GM06990 (cell line): ENCODE results near the gene AKR1D1.
A peak's percentile ranks its signal among the peaks of the same experiment; 100 is the strongest.
"Not testable (repeated sequence)": the region's sequence is repeated elsewhere in the genome, so short reads cannot be mapped to it uniquely, and the experiment has no call there.

Source experiments
- DNase-seq: peaks from one replicate; pipeline ENCODE4 v3.0.0-alpha.2; 2011; ENCODE audit not compliant: insufficient read length; ENCODE audit errors: extremely low read depth
- H3K27me3 ChIP-seq: replicated peaks from 2 replicates; pipeline ENCODE4 v1.6.0; 2011; ENCODE audit warnings: low read length; ENCODE audit not compliant: control insufficient read depth, insufficient read depth
- H3K36me3 ChIP-seq: 2 replicates; pipeline ENCODE4 v1.5.1; 2011; ENCODE audit warnings: low read length; ENCODE audit not compliant: control insufficient read depth, insufficient read depth
- H3K4me3 ChIP-seq: replicated peaks from 2 replicates; pipeline ENCODE4 v1.5.1; 2011; ENCODE audit warnings: low read depth, mild to moderate bottlenecking, control low read depth, low read length
- TF ChIP-seq, protein P1 (sequence below): IDR thresholded peaks from 2 replicates; pipeline ENCODE4 v1.5.1; 2011; ENCODE audit warnings: low read length, control low read depth, mild to moderate bottlenecking, inconsistent platforms; ENCODE audit not compliant: insufficient read depth, poor library complexity, severe bottlenecking

Gene AKR1D1

DNA sequence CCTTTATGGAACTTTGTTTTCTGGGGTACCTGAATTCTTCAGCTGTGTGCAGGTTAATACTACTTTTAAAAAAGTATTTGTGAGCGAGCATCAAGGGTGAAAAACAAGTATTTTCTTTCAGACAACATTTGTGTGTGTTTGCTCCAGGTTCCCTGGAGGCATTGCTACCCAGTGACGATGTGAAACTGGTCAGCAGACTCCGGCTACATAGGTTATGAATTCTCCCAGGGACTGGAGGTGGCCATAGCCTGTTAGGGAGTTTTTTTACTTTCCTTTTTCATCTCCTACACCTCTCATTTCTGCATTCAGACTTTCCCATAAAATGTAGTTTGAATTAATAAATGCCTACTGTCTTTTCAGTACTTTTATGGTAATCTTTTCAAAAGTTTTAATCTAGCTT lies 7.6 kb downstream of the AKR1D1 start:
- TF ChIP-seq, protein P1, sequence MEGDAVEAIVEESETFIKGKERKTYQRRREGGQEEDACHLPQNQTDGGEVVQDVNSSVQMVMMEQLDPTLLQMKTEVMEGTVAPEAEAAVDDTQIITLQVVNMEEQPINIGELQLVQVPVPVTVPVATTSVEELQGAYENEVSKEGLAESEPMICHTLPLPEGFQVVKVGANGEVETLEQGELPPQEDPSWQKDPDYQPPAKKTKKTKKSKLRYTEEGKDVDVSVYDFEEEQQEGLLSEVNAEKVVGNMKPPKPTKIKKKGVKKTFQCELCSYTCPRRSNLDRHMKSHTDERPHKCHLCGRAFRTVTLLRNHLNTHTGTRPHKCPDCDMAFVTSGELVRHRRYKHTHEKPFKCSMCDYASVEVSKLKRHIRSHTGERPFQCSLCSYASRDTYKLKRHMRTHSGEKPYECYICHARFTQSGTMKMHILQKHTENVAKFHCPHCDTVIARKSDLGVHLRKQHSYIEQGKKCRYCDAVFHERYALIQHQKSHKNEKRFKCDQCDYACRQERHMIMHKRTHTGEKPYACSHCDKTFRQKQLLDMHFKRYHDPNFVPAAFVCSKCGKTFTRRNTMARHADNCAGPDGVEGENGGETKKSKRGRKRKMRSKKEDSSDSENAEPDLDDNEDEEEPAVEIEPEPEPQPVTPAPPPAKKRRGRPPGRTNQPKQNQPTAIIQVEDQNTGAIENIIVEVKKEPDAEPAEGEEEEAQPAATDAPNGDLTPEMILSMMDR, result no peak
- Histone ChIP-seq H3K4me3 (no peak overlapping the region), H3K27me3 (no peaks in the 10 kb centered on the region), H3K36me3 (no peaks in the 10 kb centered on the region)
- no peak for DNase-seq

- DNase-seq, result no peak
- TF ChIP-seq, protein P1, result no peak
- no peak overlapping the region for H3K4me3 ChIP-seq
- H3K27me3 ChIP-seq, result no peaks in the 10 kb centered on the region
- no peaks in the 10 kb centered on the region for H3K36me3 ChIP-seq
Measured at GRCh38 chr7:138086563-138087270, 10.5 kb downstream of the AKR1D1 start.

GRCh38 chr7:138089080-138089901 lies 13.0 kb downstream of the AKR1D1 start:
- DNase-seq, result no peak
- no peaks in the 10 kb centered on the region for H3K36me3 ChIP-seq

GRCh38 chr7:138091032-138091431 lies 14.8 kb downstream of the AKR1D1 start:
- Histone ChIP-seq H3K36me3 (no peaks in the 10 kb centered on the region), H3K4me3 (no peak overlapping the region), H3K27me3 (no peaks in the 10 kb centered on the region)
- TF ChIP-seq, protein P1, result no peak
- DNase-seq, result peak; percentile 9

More at GRCh38 chr7:138089080-138089901, 13.0 kb downstream of the AKR1D1 start:
- TF ChIP-seq, protein P1, result no peak
- H3K27me3 ChIP-seq, result no peaks in the 10 kb centered on the region
- no peak overlapping the region for H3K4me3 ChIP-seq

- H3K27me3 ChIP-seq, H3K4me3 ChIP-seq, DNase-seq, H3K36me3 ChIP-seq: not testable (repeated sequence)
Measured at GRCh38 chr7:138091840-138092239, 15.6 kb downstream of the AKR1D1 start.

GRCh38 chr7:138092486-138093028 lies 16.3 kb downstream of the AKR1D1 start:
- Histone ChIP-seq H3K27me3 (no peaks in the 10 kb centered on the region), H3K36me3 (no peaks in the 10 kb centered on the region), H3K4me3 (no peak overlapping the region)
- no peak for DNase-seq
- TF ChIP-seq, protein P1, result no peak
